HG03025 (cell line): ENCODE data around the gene KRT7.

ENCODE experiments used
- ATAC-seq: cut with Tn5 transposase; IDR thresholded peaks from one replicate; pipeline ENCODE4 v1.9.1; 2021; ENCODE audit warnings: mild to moderate bottlenecking, moderate library complexity; ENCODE audit not compliant: unreplicated experiment, low FRiP score

KRT7 gene

DNA sequence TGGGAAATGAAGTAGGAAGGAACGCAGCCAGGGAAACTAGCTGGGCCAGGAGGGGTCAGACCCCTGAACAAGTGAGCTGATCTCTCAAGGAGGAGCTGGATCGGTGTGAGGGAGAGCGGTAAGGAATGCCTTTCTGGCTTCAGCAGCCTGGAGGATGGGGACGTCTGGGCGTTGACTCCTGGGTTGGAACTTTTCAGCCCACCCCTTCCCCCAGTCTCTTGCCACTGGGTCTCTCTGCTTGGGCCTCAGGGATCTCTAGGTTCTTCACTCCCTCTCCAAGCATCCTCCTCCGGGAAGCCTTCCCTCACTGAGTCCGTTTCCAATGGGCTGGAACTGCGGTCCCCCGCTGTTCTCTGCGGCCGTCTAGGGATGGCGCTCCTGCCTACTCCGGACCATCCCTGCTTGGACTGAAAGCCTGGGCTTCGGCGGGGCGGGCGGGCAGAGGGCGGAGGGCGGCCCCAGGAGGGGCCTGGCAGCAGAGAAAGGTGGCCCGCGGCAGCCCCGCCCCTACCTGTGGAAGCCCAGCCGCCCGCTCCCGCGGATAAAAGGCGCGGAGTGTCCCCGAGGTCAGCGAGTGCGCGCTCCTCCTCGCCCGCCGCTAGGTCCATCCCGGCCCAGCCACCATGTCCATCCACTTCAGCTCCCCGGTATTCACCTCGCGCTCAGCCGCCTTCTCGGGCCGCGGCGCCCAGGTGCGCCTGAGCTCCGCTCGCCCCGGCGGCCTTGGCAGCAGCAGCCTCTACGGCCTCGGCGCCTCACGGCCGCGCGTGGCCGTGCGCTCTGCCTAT lies at the start of gene KRT7:
TSS of gene KRT7 (plus strand) at position 570 of the 788 bp plus-strand sequence. CDS start at position 624, 54 bp downstream.
- no peak for ATAC-seq

DNA sequence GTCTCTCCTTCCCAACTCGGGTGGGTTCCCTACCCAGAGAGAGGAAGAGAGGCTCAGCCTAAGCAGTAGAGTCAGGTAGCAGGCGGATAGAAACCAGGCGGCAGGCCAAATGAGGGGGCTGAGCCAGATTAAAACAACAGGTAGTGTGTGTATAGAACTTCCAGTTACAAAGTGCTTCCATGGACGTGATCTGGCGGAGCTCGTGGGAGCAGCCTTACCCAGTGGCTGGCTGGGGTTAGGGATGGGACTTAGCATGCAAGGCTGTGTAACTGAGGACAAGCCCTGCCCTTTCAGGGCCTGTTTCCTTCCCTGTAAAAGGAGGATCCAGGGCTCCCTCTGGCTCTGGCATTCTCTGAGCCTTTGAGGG lies 49.5 kb upstream of the KRT7 start:
- no peak for ATAC-seq

DNA sequence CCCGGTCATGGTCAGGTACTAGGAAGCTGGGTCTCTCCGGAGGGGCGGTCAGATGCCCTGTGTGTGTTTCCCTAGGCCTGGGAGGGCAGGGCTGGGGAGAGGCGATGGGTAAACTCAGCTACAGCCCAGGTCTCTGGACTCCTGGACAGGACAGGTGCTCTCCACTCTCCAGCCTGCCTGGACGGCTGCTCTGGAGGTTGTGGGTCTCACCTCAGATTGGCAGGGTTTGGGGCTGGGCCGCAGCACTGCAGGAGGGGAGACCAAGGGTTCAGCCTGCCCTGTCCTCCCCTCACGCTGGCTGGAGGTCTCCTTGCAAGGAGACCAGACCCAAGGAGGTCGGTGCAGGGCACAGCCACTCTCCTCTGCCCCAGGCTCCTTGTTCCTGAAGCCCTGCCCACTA lies 49.1 kb upstream of the KRT7 start:
- ATAC-seq: no peak

DNA sequence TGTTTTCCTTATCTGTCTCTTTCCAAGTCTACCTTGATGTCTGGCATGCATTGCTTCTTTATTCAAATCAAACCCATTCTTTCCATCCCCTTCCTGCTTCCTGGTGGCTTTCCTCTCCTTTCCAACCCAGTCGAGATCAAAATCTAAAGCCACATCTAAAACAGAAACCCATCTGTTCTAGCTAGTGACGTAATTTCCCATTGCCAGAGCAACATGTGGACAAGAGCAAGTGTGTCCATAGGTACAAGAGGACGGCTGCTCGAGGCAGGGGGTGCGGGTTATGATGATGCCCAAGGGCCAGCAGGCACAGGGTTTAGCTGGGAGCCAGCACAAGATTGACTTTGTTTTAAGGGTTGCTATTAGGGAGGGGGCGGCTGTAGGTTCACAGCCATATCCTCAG lies 48.2 kb upstream of the KRT7 start:
- ATAC-seq: no peak

DNA sequence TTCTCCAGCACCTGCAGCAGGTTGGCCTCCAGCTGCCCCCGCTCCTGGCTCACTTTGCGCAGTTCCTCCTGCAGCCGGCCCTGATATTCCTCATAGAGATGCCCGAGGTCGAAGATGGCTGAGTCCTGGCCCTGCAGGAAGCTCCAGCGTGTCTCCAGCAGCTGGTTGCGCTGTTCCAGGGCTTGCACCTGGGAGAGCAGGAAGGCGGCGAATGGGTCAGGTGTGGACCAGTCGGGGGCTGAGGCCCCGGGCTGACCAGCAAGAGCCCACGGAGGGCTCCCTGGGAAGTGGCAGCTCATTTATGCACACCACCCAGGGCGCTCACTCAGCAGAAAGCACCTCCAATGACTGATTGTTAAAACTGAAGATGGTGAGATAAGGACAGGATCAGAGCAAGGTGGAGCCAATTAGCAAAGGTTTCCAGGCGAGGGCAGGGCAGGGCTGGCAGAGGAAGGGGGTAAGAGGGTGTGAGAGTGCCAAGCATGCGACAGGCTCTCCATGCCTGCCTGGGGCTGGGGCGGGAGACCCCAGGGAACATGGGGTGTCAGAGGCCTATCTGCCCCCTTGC lies 47.6 kb upstream of the KRT7 start:
- ATAC-seq: no peak

DNA sequence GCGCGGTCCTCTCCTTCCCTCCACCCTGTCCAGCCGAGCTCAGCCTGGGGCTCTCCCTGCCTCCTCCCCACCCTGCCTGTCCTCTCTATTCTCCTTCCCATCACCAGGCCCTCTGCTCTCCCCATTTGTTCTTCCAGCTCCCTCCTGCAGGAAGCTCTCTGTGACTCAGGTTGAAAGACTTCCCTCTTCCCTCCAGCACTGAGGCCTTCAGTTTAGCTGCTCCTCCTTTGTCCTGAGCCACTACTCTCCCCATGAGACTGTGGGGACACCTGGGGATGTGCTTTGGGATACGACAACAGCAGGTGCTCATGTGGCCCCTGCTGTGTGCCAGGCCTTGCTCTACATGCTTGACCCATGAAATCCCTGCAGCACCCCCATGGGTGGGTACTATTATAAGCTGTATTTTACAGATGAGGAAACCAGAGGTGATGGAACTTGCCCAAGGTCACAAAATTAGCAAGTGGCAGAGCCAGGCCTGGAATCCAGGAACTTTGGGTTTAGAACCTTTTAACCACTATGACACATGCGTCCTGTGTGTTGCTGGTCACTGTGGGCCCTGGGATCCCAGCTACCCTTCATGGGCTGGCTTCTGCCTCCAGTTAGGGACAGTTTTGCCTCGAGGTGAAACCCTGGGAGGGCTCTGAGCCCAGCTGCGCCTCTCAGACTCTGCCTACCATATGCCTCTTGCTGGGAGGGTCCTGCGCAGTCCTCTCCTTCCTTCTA lies 46.8 kb upstream of the KRT7 start:
- no peak for ATAC-seq

DNA sequence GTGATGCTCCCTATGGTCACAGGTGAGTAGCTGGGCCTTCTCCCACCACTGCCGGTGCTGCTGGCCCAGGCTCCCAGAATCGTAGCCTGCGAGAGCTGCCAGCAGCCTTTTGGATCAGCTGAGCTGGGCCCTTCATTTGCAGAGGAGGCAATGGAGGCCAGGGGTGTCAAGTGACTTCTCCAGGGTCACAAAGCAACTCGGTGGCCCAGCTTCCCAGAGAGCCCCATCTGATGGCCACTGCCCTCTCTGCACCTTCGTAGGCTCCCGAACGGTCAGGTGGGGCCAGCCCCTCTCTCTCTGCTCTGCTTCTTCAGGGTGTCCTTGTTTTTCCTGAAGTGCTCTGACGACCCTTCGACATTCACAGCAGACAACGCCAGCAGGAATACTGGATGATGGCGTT lies 45.8 kb upstream of the KRT7 start:
- ATAC-seq: no peak

DNA sequence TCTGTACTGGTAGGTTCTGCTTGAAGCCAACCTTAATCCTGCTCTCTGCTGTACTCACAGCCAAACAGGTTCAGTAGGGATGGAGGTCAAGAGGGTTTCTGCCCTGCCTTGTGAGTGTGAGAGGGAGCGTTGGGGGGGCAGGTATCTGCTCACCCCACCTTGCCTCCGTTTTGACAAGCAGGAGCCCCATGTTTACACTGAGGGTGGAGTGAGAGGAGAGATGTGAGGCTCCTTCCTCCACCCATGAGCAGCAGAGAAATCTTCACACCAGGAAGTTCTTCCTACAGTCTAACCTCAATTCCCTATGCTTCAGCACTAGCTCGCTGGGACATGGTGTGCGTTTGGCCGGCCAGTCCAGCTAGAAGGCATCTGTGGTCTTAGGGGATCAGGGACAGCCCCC lies 45.4 kb upstream of the KRT7 start:
- no peak for ATAC-seq

DNA sequence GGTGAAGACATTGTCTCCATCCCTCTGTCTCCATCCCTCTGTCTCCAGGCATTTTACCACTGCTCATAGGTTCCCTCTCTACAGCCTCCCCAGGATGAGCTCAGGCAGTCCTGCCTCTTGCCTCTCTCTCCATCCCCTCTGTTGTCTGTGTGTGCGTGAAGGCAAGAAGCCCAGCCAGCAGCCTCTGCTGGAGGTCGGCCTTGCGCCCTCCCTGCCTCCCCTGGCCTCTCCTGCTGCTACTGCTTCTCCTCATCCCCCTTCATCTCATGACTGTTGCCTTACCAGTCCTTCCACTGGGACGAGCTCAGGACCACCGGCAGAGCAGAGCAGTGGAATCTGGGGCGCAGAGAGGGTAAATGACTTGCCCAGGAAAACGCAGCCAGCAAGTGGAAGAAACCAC lies 44.4 kb upstream of the KRT7 start:
- no peak for ATAC-seq

DNA sequence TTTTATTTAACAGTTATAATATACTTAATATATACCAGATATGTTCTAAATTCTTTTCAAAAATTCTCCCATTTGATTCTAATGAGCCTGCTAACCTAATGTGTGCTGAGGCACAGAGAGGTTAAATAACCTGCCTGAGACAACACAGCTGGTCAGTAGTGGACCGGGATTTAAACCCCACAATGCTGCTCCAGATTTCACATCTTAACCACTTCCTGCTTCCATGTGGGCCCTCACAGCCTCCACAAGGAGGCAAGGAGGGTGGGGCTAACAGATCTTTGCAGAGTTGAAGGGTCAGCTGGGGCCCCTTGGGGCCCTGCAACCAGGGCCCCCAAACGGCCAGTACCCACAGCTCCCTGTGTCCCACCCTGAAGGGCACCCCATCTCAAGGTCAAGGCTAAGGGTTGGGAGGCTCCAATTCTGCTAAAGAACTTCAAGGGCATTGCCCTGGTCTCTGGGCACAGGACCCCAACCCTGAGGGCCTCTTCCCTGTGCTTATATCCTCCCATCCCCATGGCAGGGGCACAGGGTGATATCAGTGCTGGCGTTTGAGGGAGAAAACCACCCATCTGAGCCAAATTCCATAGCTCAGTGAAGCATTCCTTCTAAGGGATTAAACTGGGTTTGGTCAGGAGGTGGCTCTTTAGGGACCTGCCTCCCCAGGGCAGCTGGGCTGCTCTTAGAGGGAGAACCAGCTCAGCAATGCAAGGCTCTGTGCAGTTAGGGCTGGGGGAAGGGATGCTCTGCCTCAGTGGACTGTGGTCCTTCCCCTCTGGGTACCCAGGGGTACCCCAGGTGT lies 43.5 kb upstream of the KRT7 start:
- ATAC-seq: no peak

DNA sequence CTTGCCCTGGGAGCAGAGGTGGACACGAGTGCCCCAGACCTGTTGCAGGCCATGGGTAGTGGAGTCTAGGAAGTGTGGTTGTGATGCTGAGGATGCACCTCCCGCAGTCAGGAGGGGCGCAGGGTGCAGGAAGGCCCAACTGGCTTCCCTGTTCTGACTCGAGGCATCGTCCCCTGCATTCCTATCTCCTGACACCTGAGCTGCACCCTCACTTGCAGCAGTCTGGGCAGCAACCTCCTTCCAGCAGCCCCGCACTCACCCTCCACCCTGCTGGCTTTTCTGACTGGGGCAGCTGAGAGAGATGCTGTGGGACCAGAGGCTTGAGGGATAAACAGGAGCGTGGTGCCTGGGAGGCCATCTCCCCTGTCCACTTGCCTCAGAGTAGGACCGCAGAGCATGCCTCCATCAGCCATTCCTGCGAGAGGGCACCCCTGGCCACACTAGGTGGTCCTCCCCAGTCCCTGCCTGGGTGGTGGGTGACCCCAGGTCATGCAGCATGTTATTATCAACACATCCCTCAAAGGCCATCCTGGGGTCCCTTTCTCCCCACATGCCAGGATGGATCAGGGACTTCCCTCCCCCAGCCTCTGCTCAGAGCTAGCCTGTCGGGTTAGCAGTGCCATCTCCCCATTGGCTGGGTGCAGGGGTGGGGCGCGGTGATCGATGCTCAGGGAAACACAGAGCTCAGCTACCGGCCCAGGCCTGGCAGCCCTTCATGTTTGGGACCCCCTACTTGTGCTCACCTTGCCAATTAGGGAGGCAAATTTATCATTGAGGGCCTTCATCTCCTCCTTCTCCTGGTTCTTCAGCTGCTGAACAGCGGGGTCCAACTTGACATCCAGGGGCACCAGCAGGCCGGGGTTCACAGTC lies 41.9 kb upstream of the KRT7 start:
- ATAC-seq: no peak

DNA sequence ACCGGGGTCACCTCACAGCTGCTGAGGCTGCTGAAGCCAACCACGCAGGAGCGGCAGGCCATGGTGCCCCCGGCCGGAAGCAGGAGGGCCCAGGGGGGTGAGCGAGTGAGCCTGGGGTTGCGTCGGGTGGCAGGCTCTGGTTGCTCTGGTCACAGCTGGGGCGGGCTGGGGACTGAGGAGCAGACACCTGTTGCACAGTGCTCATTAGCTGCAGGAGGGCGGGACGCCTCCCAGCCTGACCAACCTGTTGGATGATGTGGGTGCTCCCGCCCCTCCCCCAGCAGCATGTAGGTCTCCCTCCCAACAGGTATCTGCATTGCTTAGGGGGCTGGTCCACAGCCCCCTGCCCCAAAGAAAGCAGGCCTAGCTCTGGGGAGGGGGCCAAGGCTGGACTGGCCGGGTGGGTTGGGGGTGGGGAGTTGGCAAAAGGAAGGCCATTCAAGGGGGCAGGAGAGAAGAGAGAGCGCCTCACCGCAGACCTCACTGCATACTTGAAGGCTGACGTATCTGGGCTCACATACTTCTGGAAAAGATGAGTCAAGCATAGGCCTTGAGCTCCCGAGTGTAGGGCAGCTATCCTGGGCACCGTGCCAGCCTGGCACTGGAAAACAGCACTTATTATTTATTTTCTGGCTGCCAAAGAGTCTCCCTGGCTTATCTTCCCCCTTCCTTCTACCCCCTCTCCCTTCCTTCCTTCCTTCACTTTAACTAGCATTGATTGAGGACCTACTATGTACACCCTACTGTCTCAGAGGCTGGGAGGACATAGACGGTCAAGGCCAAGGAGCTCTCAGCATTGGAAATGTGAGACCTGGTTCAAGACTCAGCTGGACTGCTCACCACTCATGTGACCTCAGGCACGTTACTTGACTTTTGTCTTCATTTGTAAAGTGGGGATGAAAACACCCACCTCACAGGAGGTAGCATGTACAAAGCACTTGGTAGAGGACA lies 40.9 kb upstream of the KRT7 start, which contains the start of gene KRT80:
TSS of gene KRT80 (minus strand) at position 174 of the 951 bp plus-strand sequence. CDS start at position 62, 112 bp downstream.
- no peak for ATAC-seq

DNA sequence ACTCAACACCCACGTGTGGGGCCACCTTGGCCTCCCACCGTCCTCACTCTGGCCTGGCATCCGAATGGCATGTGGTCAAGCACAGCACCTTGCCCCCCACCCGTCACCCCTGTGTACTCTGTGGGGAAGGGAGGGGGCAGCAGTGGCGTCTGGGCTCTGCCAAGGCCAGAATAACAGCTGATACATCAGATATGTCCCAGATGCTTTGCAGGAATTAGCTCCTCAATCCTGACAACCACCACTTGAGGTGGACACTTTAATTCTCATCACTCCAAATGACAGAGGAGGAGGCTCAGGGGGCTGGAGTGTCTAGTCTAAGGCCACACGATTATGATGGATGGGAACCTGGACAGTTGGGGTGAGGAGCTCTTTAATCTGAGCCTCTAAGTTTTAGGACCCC lies 39.5 kb upstream of the KRT7 start:
- ATAC-seq: no peak

DNA sequence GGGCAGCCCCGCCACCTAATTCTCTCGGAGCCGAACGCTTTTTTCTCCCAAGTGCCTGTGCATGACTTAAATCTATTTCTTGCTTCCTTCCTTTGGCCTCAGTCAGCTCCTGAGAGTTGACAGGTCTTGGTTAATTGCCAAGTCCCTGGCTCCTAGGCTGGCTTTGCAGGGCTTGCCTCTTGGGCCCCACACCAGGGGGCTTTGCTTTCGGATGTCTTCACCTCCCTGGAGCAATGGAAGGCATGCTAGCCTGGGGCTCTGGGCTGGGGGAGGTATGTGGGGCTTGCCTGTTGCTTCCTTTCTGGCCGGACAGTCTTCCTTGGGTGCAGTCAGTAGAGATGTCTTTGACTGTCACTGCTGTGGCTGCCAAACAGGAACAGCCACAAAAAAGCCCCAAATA lies 39.1 kb upstream of the KRT7 start:
- ATAC-seq: no peak

DNA sequence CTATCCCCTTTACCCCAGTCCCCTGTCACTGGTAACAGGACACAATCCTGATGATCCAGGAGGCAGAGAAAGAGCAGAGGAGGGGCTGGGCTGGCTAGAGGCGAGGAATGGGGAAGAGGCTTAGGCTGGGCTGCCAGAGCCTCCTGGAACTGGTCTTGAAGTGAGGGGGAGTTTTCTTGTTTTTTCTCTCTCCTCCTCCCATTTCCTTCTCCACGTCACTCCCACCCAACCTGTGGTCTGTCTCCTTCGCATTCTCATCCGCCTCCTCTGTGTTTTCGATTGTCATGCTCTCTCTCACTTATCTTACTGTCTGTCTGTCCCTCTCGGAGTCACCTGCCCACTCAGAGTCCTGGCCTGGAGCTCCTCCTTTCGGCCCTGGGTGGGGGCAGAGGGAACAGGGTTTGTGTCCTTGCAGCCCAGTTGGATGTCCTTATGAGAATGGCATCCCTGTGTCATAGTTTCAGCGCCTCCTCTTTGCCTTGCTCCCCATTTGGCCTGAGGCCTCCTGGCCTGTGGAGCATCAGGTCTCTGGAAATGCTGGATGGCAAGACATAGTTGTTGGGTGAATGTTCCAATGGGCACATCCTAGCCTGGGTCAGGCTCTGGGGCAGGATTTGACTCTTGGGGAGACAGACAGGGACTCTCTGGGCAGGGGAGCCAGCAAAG lies 37.8 kb upstream of the KRT7 start:
- ATAC-seq: no peak

DNA sequence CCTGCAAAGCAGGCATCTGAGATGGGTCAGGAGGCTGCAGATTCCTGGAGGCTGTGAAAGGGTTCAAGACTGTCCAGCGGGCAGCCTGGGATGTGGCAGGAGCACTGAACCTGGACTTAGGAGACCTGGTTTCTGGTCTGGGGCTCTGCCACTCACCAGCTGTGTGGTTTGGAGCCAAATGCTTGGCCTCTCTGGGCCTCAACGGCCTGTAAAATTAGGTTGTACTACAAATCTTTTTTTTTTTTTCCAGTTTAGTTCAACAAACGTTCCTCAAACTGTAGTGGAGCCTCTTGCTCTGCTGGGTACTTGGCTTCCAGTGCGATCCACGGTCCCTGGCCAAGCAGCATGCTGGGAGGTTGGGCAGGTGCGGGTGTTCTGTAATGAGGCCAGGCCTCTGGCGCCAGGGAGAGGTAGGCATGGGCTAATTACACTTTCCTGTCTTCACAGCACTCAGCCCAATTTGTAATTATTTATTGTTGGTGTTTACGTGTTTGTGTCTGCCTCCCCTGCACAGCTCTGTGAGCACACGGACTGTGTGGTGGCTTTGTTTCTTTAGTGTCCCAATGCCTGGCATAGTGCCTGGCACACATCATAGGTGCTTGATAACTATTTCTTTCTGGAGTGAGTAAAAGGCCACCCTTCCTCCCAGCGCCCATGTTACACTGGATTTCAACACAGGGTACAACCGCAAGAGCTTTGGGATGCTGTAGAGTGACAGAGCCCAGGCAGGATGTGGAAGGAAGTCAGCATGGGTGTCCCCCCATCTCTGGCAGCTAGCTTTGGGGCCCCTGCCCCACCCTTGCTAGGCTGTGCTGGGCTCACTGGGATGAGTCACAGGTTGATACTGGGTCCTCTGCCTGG lies 35.4 kb upstream of the KRT7 start:
- ATAC-seq: no peak

DNA sequence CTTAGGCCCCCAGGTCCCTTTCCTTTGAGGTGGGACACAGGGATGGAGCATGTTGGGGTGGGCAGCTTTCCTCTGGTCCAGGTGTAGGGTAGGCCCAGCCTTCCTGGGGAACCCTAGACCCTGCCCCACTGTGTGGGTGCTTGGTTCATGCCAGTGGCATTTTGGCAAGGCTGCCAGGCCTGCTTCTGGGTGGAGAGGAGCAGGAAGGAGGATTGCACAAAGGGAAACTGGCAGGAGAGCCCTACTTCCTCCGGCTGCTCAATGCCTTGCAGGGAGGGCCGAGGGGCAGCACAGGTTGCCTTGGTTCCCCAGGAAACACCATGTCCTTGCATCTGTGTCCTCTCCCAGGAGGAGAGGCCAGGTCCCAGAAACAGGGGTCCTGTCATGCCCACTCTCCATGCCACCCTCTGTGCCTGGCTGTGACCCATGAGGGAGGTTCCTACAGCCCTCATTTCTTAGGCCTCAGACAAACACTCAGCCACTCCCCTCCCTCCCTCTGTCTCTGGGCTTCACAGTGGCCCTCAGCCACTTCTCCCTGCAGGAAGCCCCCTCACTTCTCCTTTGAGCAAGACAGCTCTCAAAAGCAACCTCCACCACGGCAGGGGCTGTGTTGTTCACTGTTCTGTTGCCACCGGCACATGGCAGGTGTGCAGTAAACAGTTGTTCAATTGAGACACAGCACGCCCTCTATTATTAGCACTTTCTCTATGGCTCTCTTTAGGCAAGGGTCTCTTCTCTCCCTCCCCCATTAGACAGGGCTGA lies 34.4 kb upstream of the KRT7 start:
- no peak for ATAC-seq
